Osteoblast (primary cell): ENCODE data around the gene PTPN7. TPM values are rescaled to one million over a fixed set of nuclear protein-coding genes. Genes with fewer than 3 reads are reported as not detected.

ENCODE experiments used
- DNase-seq: peaks from one replicate; pipeline ENCODE4 v3.0.0; 2011; ENCODE audit warnings: low spot score, mixed read lengths; ENCODE audit not compliant: insufficient read length; ENCODE audit errors: missing footprints
- H2AFZ ChIP-seq: 2 replicates; pipeline ENCODE4 v1.6.0; 2011; ENCODE audit warnings: mild to moderate bottlenecking, low read length
- H3K27ac ChIP-seq: 2 replicates; pipeline ENCODE4 v1.5.1; 2011; ENCODE audit warnings: mild to moderate bottlenecking, low read depth, low read length, moderate library complexity
- H3K27me3 ChIP-seq: 2 replicates; pipeline ENCODE4 v1.6.0; 2012; ENCODE audit warnings: mild to moderate bottlenecking, control low read depth, inconsistent platforms, low read length, moderate library complexity; ENCODE audit not compliant: insufficient read depth
- H3K36me3 ChIP-seq: 2 replicates; pipeline ENCODE4 v1.5.1; 2011; ENCODE audit warnings: mild to moderate bottlenecking, low read length, control low read depth, moderate library complexity; ENCODE audit not compliant: insufficient read depth
- H3K4me1 ChIP-seq: 2 replicates; pipeline ENCODE4 v1.5.1; 2011; ENCODE audit warnings: mild to moderate bottlenecking, low read length, control low read depth, moderate library complexity; ENCODE audit not compliant: insufficient read depth
- H3K4me2 ChIP-seq: 2 replicates; pipeline ENCODE4 v1.6.0; 2011; ENCODE audit warnings: mild to moderate bottlenecking, low read length; ENCODE audit not compliant: insufficient read depth
- H3K4me3 ChIP-seq: fragments of 200-600 bp; sonication (generic); 3 replicates; pipeline ENCODE4 v1.5.1; 2012; ENCODE audit warnings: mild to moderate bottlenecking, low read length, inconsistent platforms; ENCODE audit not compliant: insufficient read depth
- H3K79me2 ChIP-seq: 2 replicates; pipeline ENCODE4 v1.6.0; 2012; ENCODE audit warnings: mild to moderate bottlenecking, low read length, control low read depth, inconsistent platforms; ENCODE audit not compliant: insufficient read depth
- H3K9me3 ChIP-seq: 2 replicates; pipeline ENCODE4 v1.5.1; 2011; ENCODE audit warnings: low read depth, low read length, control low read depth
- H4K20me1 ChIP-seq: 2 replicates; pipeline ENCODE4 v1.6.0; 2012; ENCODE audit warnings: mild to moderate bottlenecking, low read length, control low read depth; ENCODE audit not compliant: insufficient read depth
- CTCF ChIP-seq: IDR thresholded peaks from 2 replicates; pipeline ENCODE4 v1.5.1; 2011; ENCODE audit warnings: mild to moderate bottlenecking, low read depth, low read length, moderate library complexity; ENCODE audit errors: extremely low read depth
- total RNA-seq: library from RNA; depleted of rRNA; stranded (reverse); fragments of >200 nt; gene quantifications from 2 replicates; pipeline ENCODE4 v1.2.3, GENCODE V29; 2012

Gene PTPN7
- total RNA-seq, 1 donor, result not detected

- Histone ChIP-seq H4K20me1 (no peaks in the 10 kb centered on the region), H3K27me3 (peaks cover 13% of the 10 kb centered on the region), H3K9me3 (no peaks in the 10 kb centered on the region), H3K27ac (no peak overlapping the region), H3K4me1 (peaks cover 6% of the 10 kb centered on the region), H3K36me3 (no peaks in the 10 kb centered on the region), H3K4me2 (no peak overlapping the region), H3K4me3 (no peak overlapping the region), H2AFZ (no peak overlapping the region), H3K79me2 (no peaks in the 10 kb centered on the region)
- TF ChIP-seq CTCF, result no peak
- no peak for DNase-seq
Observed at GRCh38 chr1:202187697-202188407, 27.4 kb upstream of the PTPN7 start.

GRCh38 chr1:202187041-202187671 lies 26.8 kb upstream of the PTPN7 start:
- Histone ChIP-seq H3K4me2 (no peak overlapping the region), H3K36me3 (no peaks in the 10 kb centered on the region), H3K79me2 (no peaks in the 10 kb centered on the region), H2AFZ (no peak overlapping the region), H3K27me3 (peaks cover 15% of the 10 kb centered on the region), H3K4me1 (peaks cover 6% of the 10 kb centered on the region), H3K9me3 (no peaks in the 10 kb centered on the region), H4K20me1 (no peaks in the 10 kb centered on the region), H3K27ac (no peak overlapping the region), H3K4me3 (no peak overlapping the region)
- TF ChIP-seq CTCF, result no peak
- peak; percentile 86 for DNase-seq

GRCh38 chr1:202186327-202186726 lies 25.9 kb upstream of the PTPN7 start:
- Histone ChIP-seq H4K20me1 (no peaks in the 10 kb centered on the region), H3K9me3 (no peaks in the 10 kb centered on the region), H2AFZ (no peak overlapping the region), H3K4me1 (peaks cover 6% of the 10 kb centered on the region), H3K36me3 (no peaks in the 10 kb centered on the region), H3K79me2 (no peaks in the 10 kb centered on the region), H3K27ac (no peak overlapping the region), H3K4me2 (no peak overlapping the region), H3K4me3 (no peak overlapping the region), H3K27me3 (peaks cover 21% of the 10 kb centered on the region)
- no peak for TF ChIP-seq CTCF
- DNase-seq, result no peak

GRCh38 chr1:202184750-202185460 lies 24.5 kb upstream of the PTPN7 start:
- Histone ChIP-seq H3K79me2 (no peaks in the 10 kb centered on the region), H3K4me3 (peak overlapping the region; percentile 51), H3K27ac (no peak overlapping the region), H3K36me3 (no peaks in the 10 kb centered on the region), H3K4me1 (peaks cover 6% of the 10 kb centered on the region), H3K9me3 (no peaks in the 10 kb centered on the region), H2AFZ (peak overlapping the region; percentile 63), H3K27me3 (peaks cover 33% of the 10 kb centered on the region), H4K20me1 (no peaks in the 10 kb centered on the region), H3K4me2 (peak overlapping the region; percentile 69)
- peak; percentile 93 for TF ChIP-seq CTCF
- peak; percentile 98 for DNase-seq
